ENCODE data around the gene CRIP2. TPM values are rescaled to one million over a fixed set of nuclear protein-coding genes. Genes with fewer than 3 reads are reported as not detected.

CRIP2 gene
- polyA plus RNA-seq, 1 donor from 2014 or later: 214 TPM

- peak overlapping the region; percentile 52 for H3K27ac ChIP-seq (ENCODE audit: low read length)
These were observed 3.3 kb upstream of the CRIP2 start for GRCh38 chr14:105471297-105471821.

GRCh38 chr14:105471823-105472485 is 2.7 kb upstream of the CRIP2 start:
- peak overlapping the region; percentile 17 for H3K9ac ChIP-seq (ENCODE audit: low read length)
- no peaks in the 10 kb centered on the region for H4K20me1 ChIP-seq (ENCODE audit: insufficient read depth)
- H3K9me2 ChIP-seq (ENCODE audit: insufficient read depth, low read length): no peaks in the 10 kb centered on the region
- no peak overlapping the region for H3K4me2 ChIP-seq (ENCODE audit: low read length)
- H3K9me3 ChIP-seq (ENCODE audit: low read length): no peaks in the 10 kb centered on the region
- no peak overlapping the region for H3K4me3 ChIP-seq (ENCODE audit: low read length)
- H3K27me3 ChIP-seq (ENCODE audit: insufficient read depth, low read depth, low read length): no peaks in the 10 kb centered on the region
- H3K36me3 ChIP-seq (ENCODE audit: insufficient read depth, low read length): no peaks in the 10 kb centered on the region
- TF ChIP-seq, protein P1, sequence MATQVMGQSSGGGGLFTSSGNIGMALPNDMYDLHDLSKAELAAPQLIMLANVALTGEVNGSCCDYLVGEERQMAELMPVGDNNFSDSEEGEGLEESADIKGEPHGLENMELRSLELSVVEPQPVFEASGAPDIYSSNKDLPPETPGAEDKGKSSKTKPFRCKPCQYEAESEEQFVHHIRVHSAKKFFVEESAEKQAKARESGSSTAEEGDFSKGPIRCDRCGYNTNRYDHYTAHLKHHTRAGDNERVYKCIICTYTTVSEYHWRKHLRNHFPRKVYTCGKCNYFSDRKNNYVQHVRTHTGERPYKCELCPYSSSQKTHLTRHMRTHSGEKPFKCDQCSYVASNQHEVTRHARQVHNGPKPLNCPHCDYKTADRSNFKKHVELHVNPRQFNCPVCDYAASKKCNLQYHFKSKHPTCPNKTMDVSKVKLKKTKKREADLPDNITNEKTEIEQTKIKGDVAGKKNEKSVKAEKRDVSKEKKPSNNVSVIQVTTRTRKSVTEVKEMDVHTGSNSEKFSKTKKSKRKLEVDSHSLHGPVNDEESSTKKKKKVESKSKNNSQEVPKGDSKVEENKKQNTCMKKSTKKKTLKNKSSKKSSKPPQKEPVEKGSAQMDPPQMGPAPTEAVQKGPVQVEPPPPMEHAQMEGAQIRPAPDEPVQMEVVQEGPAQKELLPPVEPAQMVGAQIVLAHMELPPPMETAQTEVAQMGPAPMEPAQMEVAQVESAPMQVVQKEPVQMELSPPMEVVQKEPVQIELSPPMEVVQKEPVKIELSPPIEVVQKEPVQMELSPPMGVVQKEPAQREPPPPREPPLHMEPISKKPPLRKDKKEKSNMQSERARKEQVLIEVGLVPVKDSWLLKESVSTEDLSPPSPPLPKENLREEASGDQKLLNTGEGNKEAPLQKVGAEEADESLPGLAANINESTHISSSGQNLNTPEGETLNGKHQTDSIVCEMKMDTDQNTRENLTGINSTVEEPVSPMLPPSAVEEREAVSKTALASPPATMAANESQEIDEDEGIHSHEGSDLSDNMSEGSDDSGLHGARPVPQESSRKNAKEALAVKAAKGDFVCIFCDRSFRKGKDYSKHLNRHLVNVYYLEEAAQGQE (IDR thresholded peaks at IDR 0.05; ENCODE audit: borderline replicate concordance): no peak
- peaks cover 23% of the 10 kb centered on the region for H3K79me2 ChIP-seq (replicated peaks; ENCODE audit: insufficient read depth, low read length)
- peak overlapping the region; percentile 45 for H3K27ac ChIP-seq (ENCODE audit: low read length)
- no peak overlapping the region for H2AFZ ChIP-seq (ENCODE audit: low read depth, low read length)
- no peaks in the 10 kb centered on the region for H3F3A ChIP-seq (ENCODE audit: insufficient read depth, low read length, poor library complexity, severe bottlenecking)

More at GRCh38 chr14:105471297-105471821, 3.3 kb upstream of the CRIP2 start:
- H3K9me3 ChIP-seq (ENCODE audit: low read length): no peaks in the 10 kb centered on the region
- TF ChIP-seq TAF1 (IDR thresholded peaks at IDR 0.05; ENCODE audit: low read depth) (no peak), RAD21 (conservative IDR thresholded peaks at IDR 0.05) (no peak), MXI1 (conservative IDR thresholded peaks at IDR 0.05; ENCODE audit: poor library complexity, severe bottlenecking) (no peak), CTCF (IDR thresholded peaks at IDR 0.05; ENCODE audit: poor library complexity, severe bottlenecking) (peak; percentile 30)
- no peaks in the 10 kb centered on the region for H3F3A ChIP-seq (ENCODE audit: insufficient read depth, low read length, poor library complexity, severe bottlenecking)
- H2AFZ ChIP-seq (ENCODE audit: low read depth, low read length): no peak overlapping the region
- peaks cover 17% of the 10 kb centered on the region for H3K79me2 ChIP-seq (replicated peaks; ENCODE audit: insufficient read depth, low read length)
- H3K4me2 ChIP-seq (ENCODE audit: low read length): no peak overlapping the region
- H3K27me3 ChIP-seq (ENCODE audit: insufficient read depth, low read depth, low read length): no peaks in the 10 kb centered on the region
- no peaks in the 10 kb centered on the region for H3K9me2 ChIP-seq (ENCODE audit: insufficient read depth, low read length)
- peak overlapping the region; percentile 45 for H3K9ac ChIP-seq (ENCODE audit: low read length)
- no peak overlapping the region for H3K4me3 ChIP-seq (ENCODE audit: low read length)
- no peaks in the 10 kb centered on the region for H3K36me3 ChIP-seq (ENCODE audit: insufficient read depth, low read length)
- no peaks in the 10 kb centered on the region for H4K20me1 ChIP-seq (ENCODE audit: insufficient read depth)

DNA sequence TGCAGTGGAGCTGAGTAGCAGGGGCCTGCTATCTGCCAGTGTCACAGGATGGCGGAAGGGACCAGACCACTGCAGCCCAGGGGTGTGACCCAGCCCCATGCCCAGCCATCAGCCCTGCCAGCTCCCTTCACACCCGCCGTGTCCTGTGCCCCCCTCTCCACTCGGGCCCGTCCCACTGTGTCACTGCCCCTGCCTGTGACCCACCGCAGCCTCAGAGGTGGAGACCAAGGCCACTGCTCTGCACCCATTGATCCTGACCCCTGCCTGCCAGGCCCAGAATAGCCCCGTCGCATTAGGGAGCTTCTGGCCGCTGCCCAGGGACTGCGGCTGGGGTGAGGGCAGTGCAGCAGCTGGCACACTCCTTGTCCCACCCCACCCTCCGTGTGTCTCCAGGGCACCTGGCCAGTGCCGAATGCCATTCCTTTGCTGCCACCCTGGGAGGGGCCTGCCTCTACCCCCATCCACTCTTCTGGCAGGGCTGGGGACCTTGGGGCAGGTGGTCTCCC is 2.1 kb upstream of the CRIP2 start:
- H3K27me3 ChIP-seq (ENCODE audit: insufficient read depth, low read depth, low read length): no peaks in the 10 kb centered on the region
- no peaks in the 10 kb centered on the region for H3F3A ChIP-seq (ENCODE audit: insufficient read depth, low read length, poor library complexity, severe bottlenecking)
- H3K4me2 ChIP-seq (ENCODE audit: low read length): no peak overlapping the region
- no peaks in the 10 kb centered on the region for H4K20me1 ChIP-seq (ENCODE audit: insufficient read depth)
- TF ChIP-seq CTCF (IDR thresholded peaks at IDR 0.05; ENCODE audit: poor library complexity, severe bottlenecking): no peak
- TF ChIP-seq, protein P1 (IDR thresholded peaks at IDR 0.05; ENCODE audit: borderline replicate concordance): no peak
- TF ChIP-seq EZH2 (IDR thresholded peaks at IDR 0.05; ENCODE audit: borderline replicate concordance, insufficient read depth, low read length, poor library complexity, severe bottlenecking): no peak
- TF ChIP-seq POLR2AphosphoS5 (IDR thresholded peaks at IDR 0.05): no peak
- TF ChIP-seq TAF1 (IDR thresholded peaks at IDR 0.05; ENCODE audit: low read depth): no peak
- no peak for TF ChIP-seq SMC3 (conservative IDR thresholded peaks at IDR 0.05; ENCODE audit: poor library complexity)
- no peak for TF ChIP-seq EP300 (conservative IDR thresholded peaks at IDR 0.05; ENCODE audit: poor library complexity, severe bottlenecking)
- TF ChIP-seq RAD21 (conservative IDR thresholded peaks at IDR 0.05): no peak
- H3K9ac ChIP-seq (ENCODE audit: low read length): peak overlapping the region; percentile 17
- H3K36me3 ChIP-seq (ENCODE audit: insufficient read depth, low read length): no peaks in the 10 kb centered on the region
- peaks cover 28% of the 10 kb centered on the region for H3K79me2 ChIP-seq (replicated peaks; ENCODE audit: insufficient read depth, low read length)
- no peaks in the 10 kb centered on the region for H3K9me2 ChIP-seq (ENCODE audit: insufficient read depth, low read length)
- H2AFZ ChIP-seq (ENCODE audit: low read depth, low read length): no peak overlapping the region
- H3K4me3 ChIP-seq (ENCODE audit: low read length): no peak overlapping the region
- H3K27ac ChIP-seq (ENCODE audit: low read length): no peak overlapping the region
- H3K9me3 ChIP-seq (ENCODE audit: low read length): no peaks in the 10 kb centered on the region

Measured in neural cell (in vitro differentiated cells).